Kidney (tissue), 14 donors: ENCODE results near the gene CCDC27. TPM values are rescaled to one million over a fixed set of nuclear protein-coding genes. Genes with fewer than 3 reads are reported as not detected.

Experiments used
- DNase-seq, 5 donors: peaks; one replicate each; pipeline ENCODE4 v3.0.0-alpha.2; 2013 to 2020
- FAIRE-seq: peaks from 2 replicates; lab custom pipeline; 2012; peaks lifted over from hg19 to GRCh38; lab: Jason Lieb, UNC
- H3K27ac ChIP-seq, 2 donors: one replicate each; pipeline ENCODE4 v1.7.0; 2013; ENCODE audit warnings: low read depth in 2 of 2, low read length in 2 of 2, inconsistent platforms in 1 of 2
- H3K27me3 ChIP-seq: one replicate; pipeline ENCODE4 v1.7.1; 2013; ENCODE audit warnings: low read length, inconsistent platforms; ENCODE audit not compliant: control insufficient read depth, insufficient read depth
- H3K36me3 ChIP-seq, 3 donors: one replicate each; pipeline versions ENCODE4 v1.7.0 to v1.7.1; 2013; ENCODE audit warnings: low read length in 3 of 3, control low read depth in 1 of 3, inconsistent platforms in 1 of 3; ENCODE audit not compliant: insufficient read depth in 3 of 3, control insufficient read depth in 2 of 3
- H3K4me1 ChIP-seq, 3 donors: one replicate each; pipeline versions ENCODE4 v1.7.0 to v1.7.1; 2013; ENCODE audit warnings: low read length in 3 of 3, inconsistent platforms in 1 of 3, low read depth in 1 of 3; ENCODE audit not compliant: control insufficient read depth in 2 of 3, insufficient read depth in 2 of 3
- H3K4me3 ChIP-seq, 3 donors: one replicate each; pipeline versions ENCODE4 v1.7.0 to v1.8.1; 2013; ENCODE audit warnings: low read length in 3 of 3, control low read depth in 1 of 3, inconsistent platforms in 1 of 3
- H3K9ac ChIP-seq, 3 donors: one replicate each; pipeline versions ENCODE4 v1.7.0 to v1.7.1; 2013; ENCODE audit warnings: low read length in 3 of 3, control low read depth in 1 of 3, inconsistent platforms in 1 of 3
- H3K9me3 ChIP-seq, 3 donors: one replicate each; pipeline versions ENCODE4 v1.7.0 to v1.7.1; 2013; ENCODE audit warnings: low read length in 3 of 3, control low read depth in 1 of 3, inconsistent platforms in 1 of 3; ENCODE audit not compliant: control insufficient read depth in 2 of 3, insufficient read depth in 1 of 3
- intact Hi-C: fragments of 100-400 bp; cut with DNase I; formaldehyde crosslinking; loops from one replicate; pipeline ENCODE4 v1.11.1; 2022
- polyA plus RNA-seq: library from polyadenylated mRNA; stranded (reverse); fragments of 350-450 nt; fragmentation: Illumina TruSeq; extraction: RNeasy Lipid Tissue Mini Kit (QIAGEN cat#74804); gene quantifications from one replicate; pipeline ENCODE4 v1.2.3, GENCODE V29; 2014; ENCODE audit warnings: low read depth, low replicate concordance; ENCODE audit not compliant: insufficient read depth
- total RNA-seq: library from RNA; stranded (reverse); fragmentation: NEBNext Ultra II Directional; extraction: Animal tissue kit (Norgen Biotek cat#: 25700); gene quantifications from one replicate; pipeline ENCODE4 v1.2.1, GENCODE V29; 2021
- TF ChIP-seq, protein P1 (sequence below): IDR thresholded peaks from 3 replicates; pipeline ENCODE4 v1.5.1; 2012; ENCODE audit warnings: mild to moderate bottlenecking, moderate library complexity, borderline replicate concordance; ENCODE audit not compliant: insufficient read depth; ENCODE audit errors: extremely low read depth
- donor health status: control.
- donor health status: control.
- donor health status: control.
- donor health status: control.
- donor health status: control.
- donor health status: DM: yes; HTN: yes; CAD: no.
- donor health status: Normal renal cell carcinoma (clear cell type).

Gene CCDC27
- total and polyA plus RNA-seq, 2 donors from 2014 or later, result not detected

DNA sequence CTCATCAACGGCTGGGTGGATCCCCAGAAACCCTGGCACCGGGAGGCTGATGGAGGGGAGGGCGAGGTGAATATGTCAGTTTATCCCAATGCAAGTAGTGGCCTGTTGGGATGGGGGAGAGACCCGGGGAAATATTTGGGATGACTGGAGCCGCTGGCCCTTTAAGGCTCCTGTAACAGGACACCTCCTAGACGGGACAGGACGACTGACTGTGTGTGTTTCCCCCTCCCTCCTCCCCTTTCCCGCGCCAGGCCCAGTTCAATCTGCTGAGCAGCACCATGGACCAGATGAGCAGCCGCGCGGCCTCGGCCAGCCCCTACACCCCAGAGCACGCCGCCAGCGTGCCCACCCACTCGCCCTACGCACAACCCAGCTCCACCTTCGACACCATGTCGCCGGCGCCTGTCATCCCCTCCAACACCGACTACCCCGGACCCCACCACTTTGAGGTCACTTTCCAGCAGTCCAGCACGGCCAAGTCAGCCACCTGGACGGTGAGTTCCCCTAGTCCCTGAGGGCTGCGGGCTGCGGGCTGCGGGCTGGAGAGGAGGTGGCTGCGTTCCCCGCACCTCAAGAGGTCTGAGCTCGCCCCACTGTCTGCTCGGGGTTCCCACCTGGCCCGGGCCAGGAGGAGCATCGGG lies 44.8 kb upstream of the CCDC27 start:
- Histone ChIP-seq H3K9me3 (no peaks in the 10 kb centered on the region), H3K9ac (no peak overlapping the region), H3K27me3 (no peaks in the 10 kb centered on the region), H3K4me3 (no peak overlapping the region), H3K36me3 (no peaks in the 10 kb centered on the region), H3K27ac (no peak overlapping the region), H3K4me1 (no peaks in the 10 kb centered on the region)
- intact Hi-C loops, result no loop called here
- FAIRE-seq (no peak), DNase-seq (peak in 1 of 5 donors; percentile 20)
- TF ChIP-seq, protein P1, sequence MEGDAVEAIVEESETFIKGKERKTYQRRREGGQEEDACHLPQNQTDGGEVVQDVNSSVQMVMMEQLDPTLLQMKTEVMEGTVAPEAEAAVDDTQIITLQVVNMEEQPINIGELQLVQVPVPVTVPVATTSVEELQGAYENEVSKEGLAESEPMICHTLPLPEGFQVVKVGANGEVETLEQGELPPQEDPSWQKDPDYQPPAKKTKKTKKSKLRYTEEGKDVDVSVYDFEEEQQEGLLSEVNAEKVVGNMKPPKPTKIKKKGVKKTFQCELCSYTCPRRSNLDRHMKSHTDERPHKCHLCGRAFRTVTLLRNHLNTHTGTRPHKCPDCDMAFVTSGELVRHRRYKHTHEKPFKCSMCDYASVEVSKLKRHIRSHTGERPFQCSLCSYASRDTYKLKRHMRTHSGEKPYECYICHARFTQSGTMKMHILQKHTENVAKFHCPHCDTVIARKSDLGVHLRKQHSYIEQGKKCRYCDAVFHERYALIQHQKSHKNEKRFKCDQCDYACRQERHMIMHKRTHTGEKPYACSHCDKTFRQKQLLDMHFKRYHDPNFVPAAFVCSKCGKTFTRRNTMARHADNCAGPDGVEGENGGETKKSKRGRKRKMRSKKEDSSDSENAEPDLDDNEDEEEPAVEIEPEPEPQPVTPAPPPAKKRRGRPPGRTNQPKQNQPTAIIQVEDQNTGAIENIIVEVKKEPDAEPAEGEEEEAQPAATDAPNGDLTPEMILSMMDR, result no peak

DNA sequence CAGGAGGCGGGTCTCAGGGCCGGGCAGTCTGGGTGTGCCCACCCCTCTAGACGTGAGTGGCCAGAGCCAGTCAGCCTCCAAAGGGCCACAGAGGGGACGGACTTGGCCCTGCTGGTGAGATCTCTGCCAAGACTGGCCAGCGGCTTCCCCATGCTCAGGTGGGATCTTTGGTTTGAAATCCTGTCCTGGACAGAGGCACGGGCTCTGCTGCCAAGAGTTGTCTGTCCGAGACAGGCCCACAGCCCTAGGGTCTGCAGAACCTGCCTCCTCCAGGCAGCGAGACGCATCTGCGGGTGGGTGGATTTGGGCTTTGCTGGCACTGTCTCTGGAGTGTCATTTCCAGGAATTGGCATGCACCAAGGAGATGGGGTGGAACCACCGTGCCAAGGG lies 44.3 kb upstream of the CCDC27 start:
- intact Hi-C loops, result no loop called here
- H3K27ac ChIP-seq, result no peak overlapping the region
- no peaks in the 10 kb centered on the region for H3K27me3 ChIP-seq
- H3K9ac ChIP-seq, result no peak overlapping the region
- TF ChIP-seq, protein P1, result no peak
- no peaks in the 10 kb centered on the region for H3K36me3 ChIP-seq
- no peak for FAIRE-seq
- H3K4me1 ChIP-seq, result no peaks in the 10 kb centered on the region
- H3K4me3 ChIP-seq, result no peak overlapping the region
- DNase-seq, result no peak
- H3K9me3 ChIP-seq, result no peaks in the 10 kb centered on the region

DNA sequence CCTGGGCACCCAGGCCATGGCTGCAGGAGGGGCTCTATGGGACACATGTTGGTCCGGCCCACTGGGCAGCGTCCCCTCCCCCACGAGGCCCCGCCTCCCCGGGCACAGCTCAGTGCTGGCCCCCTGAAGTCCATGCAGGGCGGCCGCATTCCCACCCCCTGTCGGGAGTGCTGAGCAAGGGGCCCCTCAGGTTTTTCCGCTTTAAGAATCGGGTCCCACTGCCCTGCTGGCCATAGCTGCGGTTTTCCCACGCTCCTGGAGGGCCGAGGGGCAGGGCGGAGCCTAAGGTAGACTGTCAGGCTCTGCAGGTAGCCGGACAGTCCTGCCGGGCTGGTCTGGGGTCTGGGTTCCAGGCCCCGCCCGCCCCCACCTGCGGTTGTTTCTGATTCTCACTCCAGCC lies 43.5 kb upstream of the CCDC27 start:
- DNase-seq (peak in 3 of 5 donors; percentile 33 to 67 (median 42)), FAIRE-seq (no peak)
- H3K9me3 ChIP-seq, result no peaks in the 10 kb centered on the region
- H3K4me1 ChIP-seq, result no peaks in the 10 kb centered on the region
- H3K36me3 ChIP-seq, result no peaks in the 10 kb centered on the region
- no peak overlapping the region for H3K4me3 ChIP-seq
- intact Hi-C loops, result no loop called here
- no peak overlapping the region for H3K9ac ChIP-seq
- TF ChIP-seq, protein P1, result no peak
- H3K27me3 ChIP-seq, result no peaks in the 10 kb centered on the region
- no peak overlapping the region for H3K27ac ChIP-seq

DNA sequence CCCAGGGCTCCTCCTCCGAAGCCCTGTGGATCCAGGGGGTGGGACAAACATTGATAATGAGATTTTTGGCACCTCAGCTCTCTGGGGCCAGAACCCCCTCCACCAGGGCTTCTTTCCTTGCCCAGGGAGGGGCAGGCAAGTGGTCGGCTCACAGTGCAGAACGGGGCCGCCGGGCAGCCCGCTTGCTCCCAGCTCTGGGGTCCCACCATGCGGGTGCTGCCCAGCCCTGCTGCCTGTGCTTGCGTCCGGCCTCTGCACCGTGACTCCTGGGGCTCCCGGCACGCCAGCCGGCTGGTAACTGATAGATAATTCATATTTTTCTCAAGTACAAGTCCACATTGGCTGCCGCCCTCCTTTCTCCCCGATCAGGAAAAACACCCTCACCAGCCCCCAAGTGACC lies 42.0 kb upstream of the CCDC27 start:
- FAIRE-seq (no peak), DNase-seq (no peak)
- no peaks in the 10 kb centered on the region for H3K36me3 ChIP-seq
- H3K9me3 ChIP-seq, result no peaks in the 10 kb centered on the region
- no peak overlapping the region for H3K4me3 ChIP-seq
- TF ChIP-seq, protein P1, result no peak
- no peaks in the 10 kb centered on the region for H3K4me1 ChIP-seq
- intact Hi-C loops, result no loop called here
- no peaks in the 10 kb centered on the region for H3K27me3 ChIP-seq
- no peak overlapping the region for H3K27ac ChIP-seq
- no peak overlapping the region for H3K9ac ChIP-seq
